ENCODE measurements around the gene CLNS1A. TPM values are rescaled to one million over a fixed set of nuclear protein-coding genes. Genes with fewer than 3 reads are reported as not detected.
"Not testable (repeated sequence)": the region's sequence is repeated elsewhere in the genome, so short reads cannot be mapped to it uniquely, and the experiment has no call there.

The CLNS1A gene
- polyA plus RNA-seq, 5 donors: 161 to 204 (median 181) TPM

- DNase-seq: not testable (repeated sequence)
Observed at GRCh38 chr11:77633926-77634325, 3.7 kb downstream of the CLNS1A start.

- no peak for DNase-seq
Observed at GRCh38 chr11:77630157-77630710, 7.4 kb downstream of the CLNS1A start.

- DNase-seq: peak; percentile 5 to 31
Observed at GRCh38 chr11:77619576-77620198, 17.9 kb downstream of the CLNS1A start.

- DNase-seq: no peak
Observed at GRCh38 chr11:77617892-77618291, 19.7 kb downstream of the CLNS1A start.

- DNase-seq: no peak
Observed at GRCh38 chr11:77611921-77612320, 25.7 kb downstream of the CLNS1A start.

- DNase-seq: no peak
Observed at GRCh38 chr11:77609234-77609633, 28.4 kb downstream of the CLNS1A start.

- DNase-seq: no peak
Observed at GRCh38 chr11:77604281-77604680, 33.3 kb downstream of the CLNS1A start.

GRCh38 chr11:77602381-77603088 is 35.1 kb downstream of the CLNS1A start:
- no peak for DNase-seq

GRCh38 chr11:77598195-77598594 is 39.4 kb downstream of the CLNS1A start:
- no peak for DNase-seq

- no peak for DNase-seq
Observed at GRCh38 chr11:77596626-77597025, 41.0 kb downstream of the CLNS1A start.

GRCh38 chr11:77593883-77594282 is 43.7 kb downstream of the CLNS1A start:
- no peak for DNase-seq

GRCh38 chr11:77592727-77593126 is 44.9 kb downstream of the CLNS1A start:
- DNase-seq: no peak

GRCh38 chr11:77590194-77590782 is 47.3 kb downstream of the CLNS1A start:
- DNase-seq: peak; percentile 24

- peak; percentile 88 to 91 for DNase-seq
Observed at GRCh38 chr11:77589521-77590193, 47.9 kb downstream of the CLNS1A start, which contains the start of gene AQP11. AQP11 (plus strand) TSS chr11:77589953; CDS start chr11:77589993, 40 bp downstream.

GRCh38 chr11:77589181-77589520 is 48.4 kb downstream of the CLNS1A start:
- no peak for DNase-seq

GRCh38 chr11:77580712-77581337 is 56.8 kb downstream of the CLNS1A start:
- DNase-seq: no peak

- DNase-seq: not testable (repeated sequence)
Observed at GRCh38 chr11:77575428-77575827, 62.2 kb downstream of the CLNS1A start.

GRCh38 chr11:77570896-77571295 is 66.7 kb downstream of the CLNS1A start:
- not testable (repeated sequence) for DNase-seq

- no peak for DNase-seq
Observed at GRCh38 chr11:77569676-77570070, 67.9 kb downstream of the CLNS1A start.

GRCh38 chr11:77568916-77569675 is 68.5 kb downstream of the CLNS1A start:
- no peak for DNase-seq

GRCh38 chr11:77568306-77568705 is 69.3 kb downstream of the CLNS1A start:
- no peak for DNase-seq
